HG03575 (cell line): ENCODE data around the gene ZCCHC8.
"Not testable (repeated sequence)": the region's sequence is repeated elsewhere in the genome, so short reads cannot be mapped to it uniquely, and the experiment has no call there.

Source experiments
- ATAC-seq: cut with Tn5 transposase; IDR thresholded peaks from one replicate; pipeline ENCODE4 v1.9.1; 2021; ENCODE audit not compliant: unreplicated experiment, insufficient number of reproducible peaks, low FRiP score; ENCODE audit errors: extremely low read depth

The ZCCHC8 gene

GRCh38 chr12:122447825-122448224 is 52.9 kb downstream of the ZCCHC8 start:
- ATAC-seq: not testable (repeated sequence)

GRCh38 chr12:122446390-122446789 is 54.3 kb downstream of the ZCCHC8 start:
- not testable (repeated sequence) for ATAC-seq

DNA sequence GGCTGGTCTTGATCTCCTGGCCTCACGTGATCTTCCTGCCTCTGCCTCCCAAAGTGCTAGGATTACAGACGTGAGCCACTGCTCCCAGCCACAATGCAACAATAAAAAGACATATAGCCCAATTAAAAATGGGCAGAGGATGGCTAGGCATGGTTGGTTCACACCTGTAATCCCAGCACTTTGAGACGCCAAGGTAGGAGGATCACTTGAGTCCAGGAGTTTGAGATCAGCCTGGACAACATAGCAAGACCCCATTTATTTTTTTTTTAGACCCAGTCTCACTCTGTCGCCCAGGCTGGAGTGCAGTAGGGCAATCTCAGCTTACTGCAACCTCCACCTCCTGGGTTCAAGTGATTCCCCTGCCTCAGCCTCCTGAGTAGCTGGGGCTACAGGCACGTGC is 56.7 kb downstream of the ZCCHC8 start:
- not testable (repeated sequence) for ATAC-seq

GRCh38 chr12:122438822-122439221 is 61.9 kb downstream of the ZCCHC8 start:
- not testable (repeated sequence) for ATAC-seq

DNA sequence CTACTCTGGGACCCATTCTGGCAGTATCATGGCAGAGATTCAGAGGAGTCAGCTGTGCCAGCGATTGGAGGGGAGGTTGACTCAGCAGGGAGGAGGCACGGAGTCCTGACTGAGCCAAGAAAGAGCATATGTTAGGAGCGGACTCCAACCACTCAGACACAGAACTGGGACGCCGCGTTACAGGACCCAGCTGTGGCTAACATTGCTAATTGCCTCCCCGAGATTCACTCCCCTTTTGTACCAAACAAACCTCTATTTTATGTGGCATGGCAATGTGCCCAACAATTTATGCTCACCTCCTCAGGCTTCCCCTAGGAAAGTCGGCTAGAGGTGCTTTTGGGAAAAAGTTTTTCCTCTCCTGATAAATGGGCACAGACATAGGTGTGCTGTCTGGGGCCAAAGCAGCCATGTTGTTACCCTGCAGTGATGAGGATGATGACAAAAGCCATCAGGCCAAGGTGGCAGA is 63.0 kb downstream of the ZCCHC8 start:
- ATAC-seq: no peak

DNA sequence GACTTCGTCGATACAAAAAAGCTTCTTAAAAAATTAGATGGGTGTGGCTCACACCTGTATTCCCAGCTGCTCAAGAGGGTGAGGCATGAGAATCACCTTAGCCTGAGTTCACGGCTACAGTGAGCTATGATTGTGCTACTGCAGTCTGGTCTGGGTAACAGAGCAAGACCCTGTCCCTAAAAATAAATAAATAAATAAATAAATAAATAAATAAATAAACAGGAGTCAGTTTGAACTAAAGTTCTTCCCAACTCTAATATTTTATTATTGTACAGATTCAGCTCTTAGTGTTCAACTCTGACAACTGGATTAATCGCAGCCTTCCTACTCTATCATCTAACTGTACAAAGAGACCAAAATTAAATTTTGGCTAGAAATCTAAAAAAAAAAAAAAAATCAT is 65.5 kb downstream of the ZCCHC8 start:
- no peak for ATAC-seq

GRCh38 chr12:122429043-122429442 is 71.7 kb downstream of the ZCCHC8 start:
- ATAC-seq: not testable (repeated sequence)

DNA sequence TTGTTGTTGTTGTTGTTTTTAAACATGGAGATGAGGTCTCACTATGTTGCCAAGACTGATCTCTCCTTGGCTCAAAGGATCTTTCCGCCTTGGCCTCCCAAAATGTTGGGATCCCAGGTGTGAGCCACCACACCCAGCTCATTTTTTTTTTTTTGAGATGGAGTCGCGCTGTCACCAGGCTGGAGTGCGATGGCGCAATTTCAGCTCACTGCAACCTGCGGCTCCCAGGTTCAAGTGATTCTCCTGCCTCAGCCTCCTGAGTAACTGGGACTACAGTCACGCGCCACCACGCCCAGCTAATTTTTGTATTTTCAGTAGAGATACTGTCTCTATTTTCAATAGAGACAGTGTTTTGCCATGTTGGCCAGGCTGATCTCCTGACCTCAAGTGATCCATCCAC is 73.3 kb downstream of the ZCCHC8 start:
- ATAC-seq: no peak

GRCh38 chr12:122423258-122424165 is 77.2 kb downstream of the ZCCHC8 start:
- no peak for ATAC-seq

DNA sequence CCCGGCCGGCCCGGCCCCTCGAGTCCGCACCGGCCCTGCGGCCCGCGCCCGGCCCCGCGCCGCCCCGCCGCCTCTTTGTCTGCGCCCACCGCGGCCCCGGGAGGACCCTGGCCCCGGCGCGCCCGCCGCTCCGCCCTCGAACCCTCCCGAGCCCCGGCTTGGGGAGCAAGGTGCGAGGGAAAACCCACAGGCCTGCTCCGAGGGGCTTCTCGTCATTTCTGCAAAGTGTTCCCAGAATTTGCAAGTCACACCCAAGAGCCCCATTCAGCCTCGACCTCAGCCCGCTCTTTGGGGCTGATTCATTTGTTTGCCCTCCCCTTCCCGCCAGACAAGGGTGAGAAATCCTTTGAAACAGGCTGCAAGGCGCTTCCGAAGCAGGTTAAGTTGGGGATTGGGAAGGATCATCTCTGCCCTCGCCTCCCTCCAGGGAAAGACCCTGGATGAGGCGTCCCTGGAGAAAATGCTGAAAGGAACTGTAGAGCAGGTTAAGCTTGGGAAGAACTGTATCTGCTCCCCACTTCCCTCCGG is 77.9 kb downstream of the ZCCHC8 start:
- no peak for ATAC-seq

GRCh38 chr12:122421821-122422729 is 78.7 kb downstream of the ZCCHC8 start, which contains the start of gene CLIP1:
Gene CLIP1, minus strand, starts transcription at chr12:122422669. Its CDS starts 42,217 bp downstream, at chr12:122380452.
- ATAC-seq: no peak
